ENCODE measurements around the gene HLA-DOA. TPM values are rescaled to one million over a fixed set of nuclear protein-coding genes. Genes with fewer than 3 reads are reported as not detected.

Gene HLA-DOA
- total RNA-seq, 1 donor from 2014 or later: 0.70 TPM

DNA sequence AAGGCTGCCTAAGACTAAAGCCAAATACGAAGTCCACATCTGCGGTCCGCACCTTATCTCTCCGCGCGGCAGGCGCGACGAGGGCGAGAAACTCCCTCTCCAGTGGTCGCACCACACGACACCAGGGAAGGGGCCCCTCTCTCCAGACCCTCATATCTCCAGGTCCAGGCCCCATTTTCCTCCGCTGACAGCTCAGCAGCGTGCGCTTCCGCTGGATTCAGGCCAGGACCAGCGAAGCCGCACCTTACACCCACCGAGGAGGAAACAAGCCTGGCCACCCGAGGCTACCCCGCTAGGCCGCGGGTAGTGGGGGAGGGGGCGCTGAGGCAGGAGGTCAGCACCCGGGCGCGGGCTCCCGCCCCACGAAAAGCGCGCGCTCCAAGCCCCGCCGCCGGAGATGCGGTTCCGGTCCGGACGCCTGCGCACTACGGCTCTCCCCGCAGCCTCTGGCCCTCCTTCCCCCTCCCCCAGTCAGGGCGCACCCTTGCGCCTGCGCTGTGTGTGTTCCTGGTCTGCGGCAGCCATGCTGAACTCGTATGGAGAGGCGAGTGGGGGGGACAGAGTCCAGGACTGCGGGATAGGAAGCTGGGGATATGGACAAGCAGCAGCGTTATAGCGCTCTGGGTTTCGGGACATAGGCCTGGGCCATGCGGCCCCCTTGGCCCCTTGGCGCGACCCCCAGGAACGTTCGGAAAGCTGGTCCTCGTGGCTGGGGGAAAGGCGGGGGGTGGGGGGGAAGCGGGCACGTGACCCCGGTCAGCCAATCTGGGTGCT, 41.1 kb downstream of the HLA-DOA start, which contains the start of gene BRD2:
TSS of gene BRD2 (plus strand) at position 502 of the 774 bp plus-strand sequence. CDS start 4,305 bp downstream, outside the sequence.
- ATAC-seq (peak; percentile 54), DNase-seq (ENCODE audit: low spot score) (peak; percentile 98)

DNA sequence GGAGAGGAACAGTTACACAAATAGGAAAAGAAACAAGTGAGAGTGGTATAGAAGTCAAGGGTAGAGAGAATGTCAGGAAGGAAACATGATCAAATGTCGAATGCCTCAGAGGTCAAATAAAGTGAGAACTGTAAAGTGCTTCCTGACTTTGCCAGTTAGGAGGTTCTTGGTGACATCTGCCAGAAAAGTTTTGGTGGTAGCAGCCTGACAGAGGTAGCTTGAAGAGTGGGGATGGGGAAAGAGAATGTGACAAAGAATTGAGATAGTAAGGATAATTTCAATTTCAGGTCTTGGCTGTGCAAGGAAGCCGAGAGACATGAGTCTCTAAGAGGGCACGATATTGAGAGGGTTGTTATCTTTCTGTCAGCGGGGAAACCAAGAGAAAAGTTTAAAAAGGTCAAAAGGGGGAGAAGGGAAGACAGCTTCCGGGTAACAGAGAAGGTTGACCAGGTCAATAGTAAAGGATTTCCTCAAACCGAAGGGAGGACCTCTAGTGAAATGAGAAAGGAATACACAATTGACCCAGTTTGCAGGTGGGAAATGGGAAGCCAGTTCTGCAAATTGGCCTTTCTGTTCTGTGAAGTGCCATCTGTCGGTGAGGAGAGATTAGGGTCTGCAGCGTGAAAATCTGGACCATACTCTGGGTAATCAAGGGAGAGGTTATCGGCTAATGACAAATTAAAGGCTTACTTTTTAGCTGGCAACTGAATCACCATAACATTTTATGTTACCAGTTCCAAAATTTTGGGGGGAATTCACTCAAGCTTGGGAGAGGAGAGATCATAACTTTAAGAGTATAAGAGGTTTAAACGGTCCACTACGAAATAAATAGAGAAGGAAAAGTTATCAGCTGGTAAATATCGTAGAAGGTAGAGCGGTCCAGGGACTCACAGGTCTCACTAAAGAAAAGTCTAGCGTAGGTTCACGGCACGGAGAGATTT, 42.0 kb downstream of the HLA-DOA start:
- DNase-seq (ENCODE audit: low spot score): peak; percentile 56
- ATAC-seq: peak; percentile 4

DNA sequence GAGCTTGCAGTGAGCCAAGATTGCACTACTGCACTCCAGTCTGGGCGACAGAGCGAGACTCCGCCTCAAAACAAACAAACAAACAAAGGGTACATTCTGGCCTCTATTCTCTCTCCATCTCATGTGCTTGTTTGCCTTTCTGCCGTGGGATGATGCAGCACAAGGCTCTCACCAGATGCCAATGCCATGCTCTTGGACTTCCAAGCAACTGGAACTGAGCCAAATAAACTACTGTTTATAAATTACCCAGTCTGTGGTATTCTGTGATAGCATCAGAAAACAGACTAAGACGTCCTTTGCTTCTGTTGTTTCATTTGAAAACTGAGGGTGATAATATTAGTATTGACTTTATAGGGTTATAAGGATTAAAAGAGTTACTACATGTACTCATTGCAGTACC, 44.6 kb downstream of the HLA-DOA start:
- ATAC-seq (no peak), DNase-seq (ENCODE audit: low spot score) (no peak)

DNA sequence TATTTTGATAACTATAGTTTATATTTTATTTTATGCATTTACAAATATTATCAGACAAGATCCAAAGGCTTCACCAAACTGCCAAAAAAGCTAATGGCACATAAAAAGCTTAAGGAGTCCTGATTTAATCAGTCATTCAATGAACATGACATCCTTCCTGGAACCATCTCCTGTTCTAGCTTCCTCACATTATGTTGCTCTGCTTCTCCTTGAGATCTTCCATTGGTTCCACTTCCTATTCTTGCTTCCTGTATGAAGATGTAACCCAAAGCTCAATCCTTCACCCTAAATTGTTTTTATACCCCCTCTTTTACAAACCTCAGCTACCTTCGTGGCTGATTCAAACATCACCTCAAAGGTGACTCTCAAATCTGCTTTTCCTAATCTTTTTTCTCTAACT, 45.5 kb downstream of the HLA-DOA start:
- no peak for DNase-seq (ENCODE audit: low spot score)
- no peak for ATAC-seq

GRCh38 chr6:32962213-32962826, 47.1 kb downstream of the HLA-DOA start:
- DNase-seq (ENCODE audit: low spot score) (no peak), ATAC-seq (no peak)

DNA sequence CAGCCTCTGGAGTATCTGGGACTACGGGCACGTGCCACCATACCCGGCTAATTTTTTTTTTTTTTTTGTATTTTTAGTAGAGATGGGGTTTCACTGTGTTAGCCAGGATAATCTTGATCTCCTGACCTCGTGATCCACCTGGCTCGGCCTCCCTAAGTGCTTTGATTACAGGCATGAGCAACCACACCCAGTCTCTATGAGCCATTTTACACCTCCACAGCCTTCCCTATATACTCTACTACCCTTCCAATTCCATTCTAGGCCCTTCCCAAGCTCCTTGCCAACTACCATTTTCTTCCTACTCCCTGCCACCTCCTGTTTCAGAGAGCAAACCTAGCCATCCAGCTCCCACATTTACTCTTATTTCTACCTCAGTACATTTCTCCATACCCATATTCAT, 48.8 kb downstream of the HLA-DOA start:
- ATAC-seq (no peak), DNase-seq (ENCODE audit: low spot score) (no peak)

DNA sequence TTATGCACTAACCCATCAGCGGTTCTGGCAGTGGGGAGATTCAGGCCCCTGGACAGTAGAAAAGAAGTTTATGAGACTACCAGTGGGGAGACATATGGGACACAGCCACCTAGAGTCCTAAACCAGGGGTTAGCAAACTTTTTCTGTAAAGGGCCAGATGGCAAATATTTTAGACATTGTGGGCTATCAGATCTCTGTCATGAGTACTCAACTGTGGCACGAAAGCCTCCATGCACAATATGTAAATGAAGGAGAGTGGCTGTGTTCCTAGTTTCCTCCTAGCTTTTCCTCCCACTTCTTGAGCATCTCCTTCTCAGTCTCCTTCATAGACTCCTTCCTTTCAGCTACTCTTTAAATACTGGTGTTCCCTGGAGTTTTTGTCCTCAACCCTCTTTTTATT, 53.2 kb downstream of the HLA-DOA start:
- no peak for ATAC-seq
- no peak for DNase-seq (ENCODE audit: low spot score)

- ATAC-seq: peak; percentile 38
- DNase-seq (ENCODE audit: low spot score): no peak
Observed at GRCh38 chr6:32954986-32955802, 54.2 kb downstream of the HLA-DOA start.

GRCh38 chr6:32954267-32954666, 55.1 kb downstream of the HLA-DOA start:
- ATAC-seq (no peak), DNase-seq (ENCODE audit: low spot score) (no peak)

Other genes with a start within 250 kb of the HLA-DOA start
- gene HLA-DQB2, start 246.1 kb downstream of the HLA-DOA start, total RNA-seq: 0.28 TPM
- gene HLA-DOB, start 192.6 kb downstream of the HLA-DOA start, total RNA-seq: not detected
- gene TAP2, start 170.9 kb downstream of the HLA-DOA start, total RNA-seq: 11.8 TPM
- gene PSMB8, start 165.5 kb downstream of the HLA-DOA start, total RNA-seq: 41.1 TPM
- gene TAP1, start 155.9 kb downstream of the HLA-DOA start, total RNA-seq: 10.6 TPM
- 13.9 TPM for gene PSMB9, start 155.4 kb downstream of the HLA-DOA start, total RNA-seq
- gene HLA-DMB, start 68.6 kb downstream of the HLA-DOA start, total RNA-seq: 2.6 TPM
- 6.6 TPM for gene HLA-DMA, start 56.5 kb downstream of the HLA-DOA start, total RNA-seq
- gene BRD2, start 41.0 kb downstream of the HLA-DOA start, total RNA-seq: 76.2 TPM
- gene HLA-DPA1, start 64.1 kb upstream of the HLA-DOA start, total RNA-seq: 10.8 TPM
- 11.3 TPM for gene HLA-DPB1, start 66.4 kb upstream of the HLA-DOA start, total RNA-seq
- gene COL11A2, start 182.9 kb upstream of the HLA-DOA start, total RNA-seq: 0.55 TPM
- 23.3 TPM for gene RXRB, start 191.1 kb upstream of the HLA-DOA start, total RNA-seq
- 74.8 TPM for gene SLC39A7, start 191.3 kb upstream of the HLA-DOA start, total RNA-seq
- gene HSD17B8, start 195.1 kb upstream of the HLA-DOA start, total RNA-seq: 40.3 TPM
- 19.2 TPM for gene RING1, start 198.9 kb upstream of the HLA-DOA start, total RNA-seq

All from left lobe of liver (tissue), 2 donors.